ENCODE results near the gene ACOX2. TPM values are rescaled to one million over a fixed set of nuclear protein-coding genes. Genes with fewer than 3 reads are reported as not detected.

ACOX2 gene
- total RNA-seq, 1 experiment from 2014 or later: 0.85 TPM

DNA sequence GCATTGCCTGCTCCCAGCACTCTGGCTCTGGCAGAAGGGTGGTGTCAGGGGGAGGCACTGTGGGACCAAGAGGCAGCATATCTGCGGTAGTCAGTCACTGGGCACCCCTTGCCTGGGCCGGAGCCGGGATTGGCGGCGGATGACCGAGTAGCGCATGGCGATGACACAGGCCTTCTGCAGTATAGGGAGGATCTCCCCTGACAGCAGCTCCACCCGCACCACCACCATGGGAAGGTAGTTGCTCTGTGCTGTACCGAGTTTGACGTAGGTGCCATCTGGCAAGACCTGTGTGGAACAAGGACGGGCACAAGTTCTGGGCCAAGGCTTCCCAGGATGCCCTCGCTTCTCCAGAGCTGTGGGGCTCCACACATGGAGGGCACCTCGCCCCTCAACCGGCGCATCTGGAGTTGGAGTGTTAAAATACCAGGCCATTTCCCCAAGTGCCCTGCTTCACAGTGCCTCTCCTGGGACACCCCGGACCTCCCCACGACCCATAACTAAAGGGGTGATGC lies 6.6 kb downstream of the ACOX2 start:
- no CpG with 5 or more reads among the region's 18 CpGs for WGBS (ENCODE audit: extremely low coverage, insufficient read length, low lambda C conversion rate)

More for the DNA sequence above, 6.6 kb downstream of the ACOX2 start:
- peaks cover 19 to 29% of the 10 kb centered on the region in 2 experiments for H3K4me1 Mint-ChIP-seq
- H3K27ac Mint-ChIP-seq: peak overlapping the region in 1 of 3 experiments; percentile 87; a peak in 1 of 7 replicates
- no peaks in the 10 kb centered on the region for H3K79me1 ChIP-seq (ENCODE audit: insufficient read depth, low read depth, low read length, poor library complexity, severe bottlenecking)
- no peaks in the 10 kb centered on the region for H4K20me1 ChIP-seq (ENCODE audit: control insufficient read depth, insufficient read depth, insufficient read length)
- no peak overlapping the region for H3K23ac ChIP-seq (ENCODE audit: insufficient read length, low read depth, low read length)
- no peak overlapping the region for H2BK15ac ChIP-seq (ENCODE audit: low read depth, low read length)
- no peak overlapping the region for H2AK5ac ChIP-seq (ENCODE audit: insufficient read length, low read length)
- no peak overlapping the region for H2BK5ac ChIP-seq (ENCODE audit: insufficient read length, low read length)
- no peak overlapping the region for H4K5ac ChIP-seq (ENCODE audit: insufficient read length, low read depth, low read length)
- no peak overlapping the region for H4K91ac ChIP-seq (ENCODE audit: insufficient read length, low read depth, low read length)
- no peak overlapping the region for H3K9ac ChIP-seq (ENCODE audit: extremely low read depth, insufficient read length, low read length)
- H3K27me3 ChIP-seq (ENCODE audit: insufficient read depth, low read length): no peaks in the 10 kb centered on the region
- no peak overlapping the region for H3K56ac ChIP-seq (ENCODE audit: insufficient read length, low read depth, low read length)
- DNase-seq: no peak
- H3K4me3 Mint-ChIP-seq: no peak overlapping the region
- peaks cover under 1 to 4% of the 10 kb centered on the region in 2 experiments; a peak in 4 of 5 replicates for H3K9me3 Mint-ChIP-seq
- no peak overlapping the region for H3K4me2 ChIP-seq (ENCODE audit: insufficient read depth, insufficient read length, low read length)
- H3K79me2 ChIP-seq (ENCODE audit: insufficient read depth, low read length): no peaks in the 10 kb centered on the region
- H3K27ac ChIP-seq (ENCODE audit: insufficient read length, low read depth, low read length): no peak overlapping the region
- no peak overlapping the region for H2BK20ac ChIP-seq (ENCODE audit: low read depth, low read length, poor library complexity, severe bottlenecking)
- no peak overlapping the region for H4K8ac ChIP-seq (replicated peaks; ENCODE audit: insufficient read length, low read depth, low read length)
- H3K4me1 ChIP-seq (ENCODE audit: insufficient read depth, low read length): no peaks in the 10 kb centered on the region; the same call in 1 of the 2 replicates
- H3T11ph ChIP-seq (ENCODE audit: low read length): no peak overlapping the region
- no peak overlapping the region for H3K4ac ChIP-seq (ENCODE audit: low read depth, low read length)
- no peaks in the 10 kb centered on the region for H3K23me2 ChIP-seq (ENCODE audit: insufficient read length, low read depth, low read length, poor library complexity, severe bottlenecking)
- no peak overlapping the region for H3K14ac ChIP-seq (ENCODE audit: insufficient read depth, low read length)
- H2BK120ac ChIP-seq (ENCODE audit: low read depth, low read length, poor library complexity, severe bottlenecking): no peak overlapping the region
- H2AFZ ChIP-seq (ENCODE audit: low read length): no peak overlapping the region
- H3K27me3 Mint-ChIP-seq (ENCODE audit: low read depth): no peaks in the 10 kb centered on the region; the same call in 1 of the 2 replicates
- H3K18ac ChIP-seq (ENCODE audit: insufficient read length, low read depth, low read length): no peak overlapping the region
- no peak overlapping the region for H2BK12ac ChIP-seq (ENCODE audit: insufficient read length, low read depth, low read length)
- no peaks in the 10 kb centered on the region for H3K9me3 ChIP-seq (ENCODE audit: control insufficient read depth, low read depth, low read length)
- peaks cover 0 to 4% (median 0%) of the 10 kb centered on the region in 3 experiments; a peak in 2 of 7 replicates for H3K36me3 Mint-ChIP-seq (ENCODE audit: insufficient read depth in 1 of 3, low read depth in 3 of 3)
- TF ChIP-seq, protein P1, sequence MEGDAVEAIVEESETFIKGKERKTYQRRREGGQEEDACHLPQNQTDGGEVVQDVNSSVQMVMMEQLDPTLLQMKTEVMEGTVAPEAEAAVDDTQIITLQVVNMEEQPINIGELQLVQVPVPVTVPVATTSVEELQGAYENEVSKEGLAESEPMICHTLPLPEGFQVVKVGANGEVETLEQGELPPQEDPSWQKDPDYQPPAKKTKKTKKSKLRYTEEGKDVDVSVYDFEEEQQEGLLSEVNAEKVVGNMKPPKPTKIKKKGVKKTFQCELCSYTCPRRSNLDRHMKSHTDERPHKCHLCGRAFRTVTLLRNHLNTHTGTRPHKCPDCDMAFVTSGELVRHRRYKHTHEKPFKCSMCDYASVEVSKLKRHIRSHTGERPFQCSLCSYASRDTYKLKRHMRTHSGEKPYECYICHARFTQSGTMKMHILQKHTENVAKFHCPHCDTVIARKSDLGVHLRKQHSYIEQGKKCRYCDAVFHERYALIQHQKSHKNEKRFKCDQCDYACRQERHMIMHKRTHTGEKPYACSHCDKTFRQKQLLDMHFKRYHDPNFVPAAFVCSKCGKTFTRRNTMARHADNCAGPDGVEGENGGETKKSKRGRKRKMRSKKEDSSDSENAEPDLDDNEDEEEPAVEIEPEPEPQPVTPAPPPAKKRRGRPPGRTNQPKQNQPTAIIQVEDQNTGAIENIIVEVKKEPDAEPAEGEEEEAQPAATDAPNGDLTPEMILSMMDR (conservative IDR thresholded peaks at IDR 0.05): no peak
